GM20431 (cell line): ENCODE data around the gene DNAJC4.
"Not testable (repeated sequence)": the region's sequence is repeated elsewhere in the genome, so short reads cannot be mapped to it uniquely, and the experiment has no call there.

Experiments
- in situ Hi-C: fragments of 300-500 bp; cut with MseI, MboI; formaldehyde crosslinking; loops from one replicate; pipeline ENCODE4 v1.15.0; 2020; ENCODE audit warnings: low sequenced_read_pairs; ENCODE audit not compliant: unreplicated experiment

Gene DNAJC4

DNA sequence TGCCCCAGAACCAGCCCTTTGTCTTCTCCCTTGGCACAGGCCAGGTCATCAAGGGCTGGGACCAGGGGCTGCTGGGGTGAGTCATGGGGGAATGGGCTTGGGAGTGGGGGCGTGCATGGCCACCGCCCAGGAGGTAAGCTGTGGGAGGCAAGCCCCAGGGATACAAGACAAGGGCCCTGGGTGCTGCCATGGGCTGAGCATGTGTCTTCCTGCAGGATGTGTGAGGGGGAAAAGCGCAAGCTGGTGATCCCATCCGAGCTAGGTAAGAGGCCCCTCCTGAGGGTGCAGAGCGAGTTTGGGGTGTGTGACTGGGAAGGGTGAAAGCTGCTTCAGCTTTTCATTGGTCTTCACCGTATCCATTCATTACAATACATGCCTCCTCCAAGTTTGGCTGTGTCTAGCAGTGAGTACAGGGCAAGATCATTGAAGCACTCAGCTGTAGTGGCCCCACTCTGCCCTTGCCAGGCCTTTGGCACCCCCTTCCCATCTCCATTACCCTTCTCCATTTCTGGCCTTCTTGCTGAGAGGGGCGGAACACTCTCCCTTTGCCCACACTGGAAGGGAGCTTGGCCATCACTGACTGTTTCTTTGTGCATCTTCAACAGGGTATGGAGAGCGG lies 13.0 kb downstream of the DNAJC4 start:
- in situ Hi-C loops, result no loop called here

DNA sequence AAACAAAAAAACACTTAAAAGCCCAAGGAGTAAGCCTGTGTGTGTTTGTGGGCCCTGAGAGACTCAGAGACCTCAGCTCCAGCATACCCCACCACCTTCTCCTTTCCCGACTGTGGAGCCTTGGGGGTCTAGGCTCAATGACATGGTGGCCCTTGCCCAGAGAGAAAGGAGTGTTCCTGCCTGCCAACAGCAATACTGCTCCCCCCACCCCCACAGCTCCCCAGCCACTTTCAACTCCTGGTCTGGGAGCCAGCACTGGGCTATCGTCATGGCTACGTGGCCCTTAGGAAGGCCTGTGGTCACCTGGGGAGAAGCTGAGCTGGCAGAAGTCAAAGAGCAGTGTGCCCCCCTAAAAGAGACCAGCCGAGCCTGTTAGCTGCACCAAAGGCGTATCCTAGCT lies 13.8 kb downstream of the DNAJC4 start:
- in situ Hi-C loops, result no loop called here

DNA sequence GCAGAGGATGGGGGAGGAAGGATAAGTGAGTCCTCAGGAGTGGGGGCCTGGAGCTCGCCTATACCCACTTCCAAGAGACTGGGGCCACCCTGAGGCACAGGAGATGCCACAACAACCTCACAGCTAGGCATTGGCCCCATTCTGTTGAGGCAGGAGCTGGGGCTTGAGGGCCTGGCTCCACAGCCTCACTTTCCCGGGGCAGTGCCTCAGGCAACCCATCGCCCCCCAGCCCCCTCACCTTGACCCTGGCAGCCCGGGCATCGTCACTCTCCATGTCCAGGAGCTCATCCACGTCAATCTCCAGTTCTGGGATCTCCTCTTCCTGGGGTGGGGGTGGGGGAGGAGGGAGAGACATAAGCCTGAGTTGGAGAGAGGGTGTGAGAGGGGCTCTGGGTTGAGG lies 14.6 kb downstream of the DNAJC4 start:
- in situ Hi-C loops, result no loop called here

DNA sequence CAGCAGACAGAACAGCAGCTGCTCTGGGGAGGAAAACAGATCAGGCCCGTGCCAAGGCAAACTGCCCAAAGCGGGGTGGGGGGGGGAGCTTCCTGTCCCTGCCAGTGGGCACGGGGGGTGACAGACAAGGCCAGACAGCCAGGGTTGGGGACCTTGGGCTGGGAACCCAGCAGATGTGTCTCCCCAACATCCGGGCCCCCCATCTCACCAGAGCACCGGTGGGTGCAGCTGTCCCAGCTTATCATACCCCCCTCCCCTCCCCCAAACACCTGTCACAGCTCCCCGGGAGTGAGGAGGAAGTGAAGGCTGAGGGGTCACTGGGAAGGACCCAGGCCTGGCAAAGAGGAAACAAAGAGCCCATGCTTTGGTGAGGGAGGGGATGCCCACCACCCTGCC lies 15.1 kb downstream of the DNAJC4 start:
- in situ Hi-C loops, result no loop called here

DNA sequence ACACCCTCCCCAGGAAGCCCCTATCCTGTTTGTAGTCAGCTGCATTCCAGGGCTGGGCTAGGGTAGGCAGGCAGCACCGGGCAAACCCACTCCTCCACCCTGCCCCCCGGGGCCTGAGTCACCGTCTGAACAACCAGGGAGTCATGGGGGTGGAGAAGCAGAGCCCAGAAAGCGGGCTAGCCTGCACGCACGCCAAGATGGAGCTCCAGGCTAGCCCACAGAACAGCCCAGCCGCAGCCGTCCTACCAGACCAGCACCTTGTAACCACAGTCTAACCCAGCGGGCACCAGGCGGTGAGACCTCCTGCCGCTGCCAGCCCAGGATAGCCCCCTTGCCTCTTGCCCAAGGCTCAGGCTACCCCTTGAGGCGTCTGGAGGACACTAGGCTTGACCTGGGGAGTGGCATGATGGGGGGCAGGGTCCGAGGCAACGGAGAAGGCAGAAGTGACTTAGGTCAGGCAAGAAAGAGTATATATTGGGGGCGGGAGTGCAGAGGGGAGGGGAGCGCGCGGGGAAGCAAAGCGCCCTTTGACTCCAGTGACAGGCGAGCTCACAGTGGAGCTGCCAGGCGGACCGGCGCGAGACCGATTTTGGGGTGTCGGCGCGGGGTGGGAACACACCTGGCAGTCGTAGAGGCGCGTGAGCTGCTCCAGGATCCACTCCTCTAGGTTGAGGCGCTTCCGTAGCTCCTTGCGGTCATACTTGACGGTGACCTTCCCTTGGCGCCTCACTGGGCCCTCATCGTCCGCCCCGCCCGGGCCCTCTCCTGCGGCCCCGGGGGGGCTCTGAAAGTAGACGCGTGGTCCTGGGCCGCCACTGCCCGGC lies 15.7 kb downstream of the DNAJC4 start:
- in situ Hi-C loops, result no loop called here

DNA sequence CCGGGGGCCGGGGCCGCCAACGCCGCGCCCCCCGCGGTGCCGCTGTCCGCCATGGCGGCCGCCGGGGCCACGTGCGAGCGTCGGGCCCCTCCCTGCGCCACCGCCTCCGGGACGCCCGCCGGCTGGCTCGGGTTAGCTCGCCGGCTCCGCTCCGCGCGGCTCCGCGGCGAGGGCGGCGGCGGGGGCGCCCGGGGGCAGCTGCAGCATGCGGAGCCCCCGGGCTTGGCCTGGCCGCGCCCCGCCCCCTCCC lies 16.2 kb downstream of the DNAJC4 start:
- in situ Hi-C loops, result not testable (repeated sequence)

DNA sequence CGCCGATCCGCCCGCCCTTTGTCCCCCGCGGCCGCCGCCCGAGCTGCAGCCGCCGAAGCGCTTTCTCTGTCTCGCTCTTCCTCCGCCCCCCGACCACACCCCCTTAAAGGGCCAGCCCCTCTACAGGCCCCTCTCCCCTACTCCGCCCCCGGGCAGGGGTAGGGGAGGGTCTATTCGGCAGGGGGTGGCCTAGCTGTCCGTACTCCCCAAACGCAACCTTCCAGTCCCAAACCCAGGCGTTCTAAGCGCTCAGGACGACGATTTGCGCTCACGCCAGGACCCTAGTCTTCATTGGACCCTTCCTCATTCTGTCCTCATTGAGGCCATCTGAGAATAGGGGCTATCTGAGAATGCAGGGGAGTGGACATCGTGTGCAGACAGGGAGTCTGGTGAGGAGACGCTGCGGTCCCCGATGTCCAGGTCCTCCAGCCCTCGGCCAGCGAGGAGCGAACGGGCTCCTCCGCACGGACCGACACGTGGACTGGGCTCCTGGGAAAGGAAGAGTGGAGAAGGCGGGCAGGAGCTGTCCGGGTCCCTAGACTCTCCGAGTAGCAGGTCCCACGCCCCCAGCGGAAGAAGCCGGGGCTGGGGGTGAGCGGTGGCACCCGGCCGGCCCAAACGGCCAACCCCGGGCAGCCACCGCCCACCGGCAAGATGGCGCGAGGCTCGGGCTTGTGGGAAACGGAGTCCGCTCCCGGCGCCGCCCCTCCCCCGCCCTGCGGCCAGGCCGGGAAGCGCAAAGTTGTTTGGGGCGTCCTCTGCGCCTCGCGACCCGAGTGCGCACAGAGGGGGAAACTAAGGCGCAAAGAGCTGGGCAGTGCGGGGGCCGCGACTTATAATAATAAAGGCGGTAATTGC lies 16.8 kb downstream of the DNAJC4 start, which contains the start of gene PPP1R14B:
Gene PPP1R14B (minus strand): TSS at position 73 of the 858 bp plus-strand sequence. CDS start 270 bp downstream, outside the sequence.
- in situ Hi-C loops, result no loop called here

DNA sequence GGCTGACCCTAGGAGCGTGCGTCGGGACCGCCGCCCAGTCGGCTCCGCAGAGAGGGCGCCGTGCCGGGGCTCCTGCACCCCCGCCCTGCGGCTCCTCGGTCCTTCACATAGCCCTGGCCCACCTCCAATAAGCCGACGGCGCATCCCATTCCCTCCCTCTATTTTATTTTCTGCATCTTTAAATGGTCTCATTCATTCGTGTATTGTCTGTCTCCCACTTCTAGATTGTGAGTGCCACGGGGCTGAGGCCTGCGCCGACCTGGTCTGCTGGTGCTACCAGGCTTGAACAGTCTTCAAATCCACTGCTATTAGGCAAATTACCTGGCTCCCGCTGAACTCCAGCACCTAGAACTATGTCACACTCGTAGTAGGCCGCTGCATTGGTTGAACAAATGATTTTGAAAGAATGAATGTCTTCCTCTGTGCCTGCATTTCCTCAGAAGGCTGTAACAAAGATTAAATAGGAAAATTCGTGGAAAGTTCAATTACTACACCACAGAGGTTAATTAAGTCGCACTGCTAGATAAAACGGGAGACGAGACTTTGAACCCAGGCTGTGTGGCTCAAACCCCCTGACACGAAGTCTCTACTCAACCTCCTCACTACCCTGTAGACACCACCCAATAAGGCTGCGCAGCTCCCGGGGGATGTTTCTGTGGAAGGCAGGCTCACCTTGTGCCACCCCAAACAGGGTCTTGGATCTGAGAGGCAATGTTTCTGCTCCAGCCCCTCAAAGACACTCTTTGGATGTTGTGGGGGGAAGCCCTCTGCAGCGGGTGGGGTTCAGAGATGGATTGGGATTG lies 17.6 kb downstream of the DNAJC4 start:
- in situ Hi-C loops, result no loop called here

DNA sequence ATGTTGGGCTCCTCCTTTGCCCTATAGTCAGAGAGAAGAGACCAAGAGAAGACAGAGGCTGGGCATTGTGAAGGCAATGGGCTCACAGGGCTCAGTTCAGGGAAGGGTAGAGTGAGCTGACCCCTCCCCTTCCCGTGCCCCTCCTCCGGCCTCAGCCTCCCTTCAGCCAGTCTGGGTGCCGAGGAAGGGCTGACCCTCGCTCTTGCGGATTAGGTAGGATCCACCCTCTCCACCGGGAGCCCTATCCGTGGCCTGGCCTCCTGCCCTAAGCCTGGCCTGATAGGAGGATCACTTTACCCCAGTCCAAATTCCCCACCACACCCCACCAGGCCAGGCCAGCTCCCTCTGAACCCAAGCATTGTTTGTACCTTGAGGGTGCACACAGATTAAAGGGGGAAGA lies 18.2 kb downstream of the DNAJC4 start:
- in situ Hi-C loops, result no loop called here

DNA sequence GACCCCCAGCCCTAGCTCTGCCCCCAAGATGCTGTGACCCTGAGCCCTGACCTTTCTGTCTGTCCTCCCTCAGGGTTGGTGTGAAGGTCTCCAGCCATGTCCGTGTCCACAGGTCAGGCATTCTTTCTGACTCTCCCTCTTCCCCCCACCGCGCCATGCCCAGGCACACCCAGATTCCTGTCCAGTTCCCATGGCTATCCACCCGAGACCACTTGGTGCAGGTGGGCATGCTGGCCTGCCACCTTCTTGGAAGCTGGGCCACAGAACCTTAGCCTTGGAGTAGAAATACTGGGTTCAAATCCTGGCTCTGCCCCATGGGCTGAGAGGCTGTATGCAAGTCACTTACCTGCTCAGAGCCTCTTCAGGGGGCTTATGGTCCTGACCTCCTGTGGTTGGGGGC lies 18.7 kb downstream of the DNAJC4 start:
- in situ Hi-C loops, result no loop called here

DNA sequence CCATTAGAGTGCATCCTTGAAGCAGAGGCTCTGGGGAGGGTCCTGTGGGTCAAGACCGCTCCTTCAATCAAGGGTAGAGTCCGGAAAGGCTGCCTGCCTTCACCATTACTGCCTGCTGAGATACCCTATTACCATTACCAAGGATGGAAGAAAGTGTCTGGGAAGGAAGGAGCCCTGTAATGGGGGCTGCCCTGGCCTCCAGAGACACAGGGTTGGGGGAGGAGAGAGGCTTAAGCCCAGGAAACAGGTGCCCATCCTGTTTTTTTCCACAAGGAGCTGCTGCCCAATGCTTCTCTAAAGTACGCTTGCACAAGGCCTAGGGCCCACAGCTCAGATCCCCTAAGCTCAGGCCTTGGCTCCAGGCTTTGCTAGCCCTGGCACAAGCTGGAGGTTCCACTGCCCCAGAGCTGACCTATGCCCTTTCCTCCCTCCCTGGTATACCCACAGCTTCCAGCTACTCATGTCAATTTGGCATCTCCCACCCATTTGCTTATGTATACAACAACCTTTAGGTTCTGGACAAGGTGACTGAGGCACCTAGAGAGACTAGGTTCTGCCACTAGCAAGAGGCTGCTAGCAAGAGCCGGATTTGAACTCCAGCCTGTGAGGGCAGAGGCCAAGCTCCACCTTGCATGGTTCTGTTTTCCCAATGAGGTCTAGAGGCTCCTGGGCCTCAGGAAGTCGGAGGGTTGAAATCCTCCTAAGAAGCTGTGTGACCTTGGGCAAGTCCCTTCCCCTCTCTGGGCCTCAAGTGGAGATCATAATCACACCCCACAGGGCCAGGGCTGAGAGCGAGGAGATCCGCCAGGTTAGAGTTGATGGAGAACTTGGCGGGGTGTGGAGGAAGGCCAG lies 19.4 kb downstream of the DNAJC4 start:
- in situ Hi-C loops, result no loop called here

DNA sequence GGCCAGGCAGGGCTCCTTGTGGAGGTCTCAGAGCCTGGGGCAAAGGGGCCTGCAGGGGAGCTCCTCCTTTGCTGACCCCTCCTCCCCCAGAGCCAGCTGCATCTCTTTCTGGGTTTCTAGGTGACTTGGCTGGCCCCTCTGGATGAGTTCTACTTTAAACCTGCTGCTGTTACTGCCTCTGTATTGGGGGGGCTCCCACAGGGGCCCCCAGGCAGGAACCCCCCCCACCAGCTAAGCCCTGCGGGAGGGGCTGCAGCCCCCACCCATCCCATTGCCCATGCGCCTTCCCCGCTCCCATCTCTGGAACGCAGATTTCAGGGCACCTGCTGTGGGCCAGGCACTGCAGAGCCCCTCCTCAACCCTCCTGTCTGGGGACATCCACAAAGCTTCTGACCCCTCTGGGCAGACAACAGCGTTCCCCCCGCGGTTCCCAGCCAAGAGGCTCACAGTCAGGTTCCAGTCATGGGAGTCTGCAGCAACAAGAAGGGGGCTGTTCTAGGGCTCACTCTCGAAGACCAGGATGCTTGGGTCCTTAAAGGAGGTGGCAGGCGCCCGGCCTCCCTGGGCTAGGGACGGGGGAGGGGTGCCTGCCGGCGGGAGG lies 20.2 kb downstream of the DNAJC4 start:
- in situ Hi-C loops, result no loop called here

DNA sequence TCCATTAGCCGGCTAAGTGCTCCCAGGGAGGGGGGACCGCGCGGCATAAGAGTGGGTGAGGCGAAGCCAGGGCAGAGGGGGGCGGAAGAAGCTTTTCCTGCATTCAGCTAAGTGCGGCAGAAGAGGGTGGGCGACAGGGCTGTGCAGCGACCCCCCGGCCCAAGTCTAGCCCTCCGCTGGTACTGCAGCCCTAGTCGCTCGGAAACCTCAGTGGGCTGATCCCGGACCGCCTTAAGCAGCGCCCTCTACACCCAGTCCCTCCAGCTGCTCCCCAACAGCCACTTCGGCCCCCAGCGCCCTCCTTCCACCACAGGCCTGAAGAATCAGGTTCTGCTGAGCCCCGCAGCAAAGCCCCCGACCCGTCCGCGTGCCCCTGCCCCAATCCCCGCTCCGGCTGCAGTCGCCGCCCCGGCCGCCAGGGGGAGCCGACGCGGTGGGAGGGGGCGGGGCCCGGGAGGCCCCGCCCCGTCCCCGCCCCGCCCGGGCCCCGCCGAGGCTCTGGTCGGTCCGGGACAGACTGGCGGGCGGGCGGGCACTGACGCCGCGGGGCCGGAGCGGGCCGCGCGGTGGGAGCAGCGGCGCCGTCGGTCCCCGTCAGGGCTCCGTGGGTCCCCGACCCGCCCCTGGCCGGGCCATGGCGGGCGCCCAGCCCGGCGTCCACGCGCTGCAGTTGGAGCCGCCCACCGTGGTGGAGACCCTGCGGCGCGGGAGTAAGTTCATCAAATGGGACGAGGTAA lies 20.8 kb downstream of the DNAJC4 start, which contains the start of gene PLCB3:
Gene PLCB3 (plus strand): TSS at position 515 of the 737 bp plus-strand sequence. CDS start 120 bp downstream, at position 635.
- in situ Hi-C loops, result no loop called here

DNA sequence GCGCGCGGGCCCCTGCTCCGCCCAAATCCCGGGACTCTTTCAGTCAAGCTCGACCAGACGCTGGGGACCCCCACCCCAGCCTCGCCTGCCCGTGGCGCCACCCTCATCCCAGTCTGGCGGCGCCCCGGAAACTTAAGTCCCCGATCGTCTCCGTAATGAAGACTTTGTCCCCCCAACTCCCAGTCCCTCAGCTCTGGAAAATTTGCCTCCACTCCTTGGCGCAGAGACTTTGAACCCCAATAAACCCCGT lies 21.3 kb downstream of the DNAJC4 start:
- in situ Hi-C loops, result no loop called here

DNA sequence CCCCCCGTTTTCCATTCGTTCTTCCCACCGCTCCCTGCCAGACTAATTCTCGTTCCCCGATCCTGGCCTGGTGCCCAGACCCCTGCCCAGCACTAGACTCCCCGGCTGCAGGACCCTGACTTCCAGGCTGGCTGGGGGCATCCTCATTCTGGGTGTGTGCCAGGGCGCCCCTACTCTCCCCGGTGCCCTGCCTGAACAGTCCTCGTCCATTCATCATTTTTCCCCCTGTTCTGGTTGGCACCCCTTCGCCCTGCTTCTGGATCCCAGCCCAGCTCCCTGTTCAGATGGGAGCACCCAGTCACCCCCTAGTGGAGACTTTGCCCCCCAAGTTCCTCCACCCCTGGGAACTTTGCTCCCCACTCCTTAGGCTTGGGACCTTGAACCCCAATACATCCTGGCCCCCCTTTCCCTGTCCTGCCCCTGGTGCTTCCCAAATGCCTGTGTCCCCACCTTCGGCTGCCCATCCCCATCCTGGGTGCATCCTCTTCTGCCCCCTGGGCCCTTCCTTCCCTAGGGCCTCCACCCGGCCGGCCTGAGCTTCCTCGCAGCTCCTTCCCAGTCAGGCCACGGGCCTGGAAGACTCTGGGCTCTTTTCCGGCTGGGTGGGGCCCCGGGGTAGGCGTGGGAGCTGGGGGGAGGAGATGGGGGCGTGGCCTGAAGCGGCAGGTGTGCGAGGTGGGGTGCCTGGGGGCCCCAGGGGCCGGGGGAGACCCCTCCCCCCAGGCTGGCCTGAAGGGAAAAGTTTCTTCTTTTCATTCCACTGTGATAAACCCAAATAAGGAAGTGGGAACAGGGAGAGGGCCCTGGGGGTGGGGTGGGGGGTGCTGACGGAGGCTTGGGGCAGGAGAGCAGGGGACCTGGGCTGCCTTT lies 21.9 kb downstream of the DNAJC4 start:
- in situ Hi-C loops, result no loop called here

DNA sequence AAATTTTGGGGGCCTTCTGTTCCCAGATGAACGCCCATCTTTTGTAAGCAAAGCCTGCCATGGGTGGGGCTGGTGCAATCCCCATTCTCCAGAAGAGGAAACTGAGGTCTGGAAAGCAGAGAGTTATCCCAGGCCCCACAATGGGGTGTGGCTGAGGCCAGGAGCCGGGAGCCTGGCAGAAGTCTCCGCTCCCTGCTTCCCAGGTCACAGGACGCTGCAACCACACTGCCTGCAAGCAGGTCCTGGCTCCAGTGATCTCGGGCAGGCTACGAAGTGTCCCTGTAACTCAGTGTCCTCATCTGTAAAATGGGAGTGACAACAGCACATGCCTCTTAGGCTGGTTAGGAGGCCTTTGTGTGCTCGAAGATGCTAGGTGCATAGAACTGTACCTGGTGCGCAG lies 22.7 kb downstream of the DNAJC4 start:
- in situ Hi-C loops, result no loop called here

DNA sequence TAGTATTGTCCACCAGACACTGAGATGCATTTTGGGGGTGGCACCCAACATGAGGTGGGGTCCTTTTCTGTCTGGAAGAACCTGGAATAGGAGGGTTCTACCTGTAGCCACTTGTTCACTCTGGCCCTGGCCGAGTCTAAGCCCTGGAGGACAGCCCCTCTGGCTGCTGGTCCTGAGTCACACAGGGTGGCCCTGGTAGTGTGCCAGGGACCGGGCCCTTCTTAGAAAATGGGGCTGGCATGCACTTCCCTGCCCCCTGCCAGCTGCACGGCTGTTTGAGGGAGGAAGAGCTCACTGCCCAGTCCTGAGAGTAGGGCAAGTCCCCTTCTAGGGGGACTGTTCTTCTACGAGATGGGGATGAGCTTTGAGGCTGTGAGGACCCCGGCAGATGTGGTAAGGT lies 23.1 kb downstream of the DNAJC4 start:
- in situ Hi-C loops, result no loop called here

DNA sequence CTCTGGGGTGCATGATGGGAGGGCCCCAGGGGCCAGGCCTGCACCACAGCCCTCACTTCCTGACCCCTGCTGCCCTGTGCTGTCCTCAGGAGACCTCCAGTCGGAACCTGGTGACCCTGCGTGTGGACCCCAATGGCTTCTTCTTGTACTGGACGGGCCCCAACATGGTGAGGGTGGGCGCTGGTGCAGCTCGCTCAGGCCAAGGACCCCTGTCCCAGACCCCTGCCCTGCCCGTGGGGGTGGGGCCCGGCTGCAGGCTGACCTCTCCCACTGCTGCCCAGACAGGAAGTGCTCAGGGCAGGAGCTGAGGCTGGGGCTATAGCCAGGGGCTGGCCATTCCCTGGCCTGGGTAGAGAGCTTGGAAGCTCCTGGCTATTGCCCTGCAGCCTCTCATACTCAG lies 24.0 kb downstream of the DNAJC4 start:
- in situ Hi-C loops, result no loop called here
